Keratinocyte (primary cell): ENCODE results near the gene DISP2. TPM values are rescaled to one million over a fixed set of nuclear protein-coding genes. Genes with fewer than 3 reads are reported as not detected.

Experiments used
- DNase-seq: peaks from one replicate; pipeline ENCODE4 v3.0.0-alpha.2; 2011; ENCODE audit warnings: low read depth, missing footprints, low spot score
- FAIRE-seq: peaks from 2 replicates; lab custom pipeline; 2011; peaks lifted over from hg19 to GRCh38; lab: Jason Lieb, UNC
- H2AFZ ChIP-seq: 2 replicates; pipeline ENCODE4 v1.6.0; 2012; ENCODE audit warnings: low read length, control low read depth, inconsistent platforms; ENCODE audit not compliant: control insufficient read depth
- H3K27ac ChIP-seq: 2 replicates; pipeline ENCODE4 v1.5.1; 2011; ENCODE audit warnings: low read length; ENCODE audit not compliant: control insufficient read depth, insufficient read depth
- H3K27me3 ChIP-seq: 3 replicates; pipeline ENCODE4 v1.6.0; 2011; ENCODE audit warnings: low read length; ENCODE audit not compliant: control insufficient read depth, insufficient read depth; ENCODE audit errors: extremely low read depth
- H3K36me3 ChIP-seq, 2 experiments: 2 replicates in 1 of 2; 3 replicates in 1 of 2; pipeline ENCODE4 v1.5.1; 2011; ENCODE audit warnings: low read length in 2 of 2, mild to moderate bottlenecking in 1 of 2; ENCODE audit not compliant: control insufficient read depth in 2 of 2, insufficient read depth in 2 of 2; ENCODE audit errors: extremely low read depth in 1 of 2
- H3K4me1 ChIP-seq: 3 replicates; pipeline ENCODE4 v1.5.1; 2011; ENCODE audit warnings: low read length; ENCODE audit not compliant: control insufficient read depth, insufficient read depth; ENCODE audit errors: extremely low read depth
- H3K4me2 ChIP-seq: 3 replicates; pipeline ENCODE4 v1.6.0; 2011; ENCODE audit warnings: low read depth, low read length; ENCODE audit not compliant: control insufficient read depth, insufficient read depth; ENCODE audit errors: extremely low read depth
- H3K4me3 ChIP-seq, 3 experiments: fragments of 200-600 bp in 1 of 3; sonication (generic) in 1 of 3; 2 replicates in 2 of 3; 3 replicates in 1 of 3; pipeline ENCODE4 v1.5.1; 2011 to 2016; ENCODE audit warnings: low read length in 3 of 3, mild to moderate bottlenecking in 3 of 3, control low read depth in 2 of 3, inconsistent platforms in 1 of 3, low read depth in 1 of 3, mixed read lengths in 1 of 3, mixed run types in 1 of 3, moderate library complexity in 1 of 3; ENCODE audit not compliant: control insufficient read depth in 2 of 3, insufficient read depth in 2 of 3; ENCODE audit errors: extremely low read depth in 1 of 3
- H3K79me2 ChIP-seq: 2 replicates; pipeline ENCODE4 v1.6.0; 2012; ENCODE audit warnings: low read length; ENCODE audit not compliant: control insufficient read depth, insufficient read depth
- H3K9ac ChIP-seq: 3 replicates; pipeline ENCODE4 v1.6.0; 2011; ENCODE audit warnings: low read length; ENCODE audit not compliant: control insufficient read depth, insufficient read depth; ENCODE audit errors: extremely low read depth
- H3K9me1 ChIP-seq: 3 replicates; pipeline ENCODE4 v1.6.0; 2011; ENCODE audit warnings: low read length; ENCODE audit not compliant: control insufficient read depth, insufficient read depth; ENCODE audit errors: extremely low read depth
- H3K9me3 ChIP-seq: 2 replicates; pipeline ENCODE4 v1.5.1; 2012; ENCODE audit warnings: low read depth, low read length; ENCODE audit not compliant: control insufficient read depth
- H4K20me1 ChIP-seq: 3 replicates; pipeline ENCODE4 v1.6.0; 2011; ENCODE audit warnings: low read length; ENCODE audit not compliant: control insufficient read depth, insufficient read depth; ENCODE audit errors: extremely low read depth
- EZH2 ChIP-seq: IDR thresholded peaks from one replicate; pipeline ENCODE4 v1.6.1; 2012; ENCODE audit warnings: inconsistent platforms, mild to moderate bottlenecking, low read length, moderate library complexity
- dilution Hi-C: fragments of 300-500 bp; cut with MboI; formaldehyde crosslinking; loops from one replicate; pipeline ENCODE4 v1.7.0; 2020; ENCODE audit warnings: low sequenced_read_pairs; ENCODE audit not compliant: extremely low pct_ligation_motif_present
- polyA plus RNA-seq, 5 experiments: library from polyadenylated mRNA; depleted of rRNA in 3 of 5; stranded (reverse) in 3 of 5; stranded (forward) in 1 of 5; unstranded in 1 of 5; fragments of >200 nt; gene quantifications; 1 replicate in 1 of 5; 2 replicates in 3 of 5; 3 replicates in 1 of 5; pipeline versions ENCODE4 v1.2.1 to v1.2.3, GENCODE V29; 2011 to 2012; ENCODE audit warnings: missing spikeins in 2 of 5, low read depth in 1 of 5, low replicate concordance in 1 of 5
- TF ChIP-seq, protein P1 (sequence below), 3 experiments: IDR thresholded peaks in 1 of 3; conservative IDR thresholded peaks in 1 of 3; optimal IDR thresholded peaks in 1 of 3; 2 replicates in 2 of 3; 3 replicates in 1 of 3; pipeline versions ENCODE3 to v1.5.1; 2011; ENCODE audit warnings: low read length in 3 of 3, mild to moderate bottlenecking in 3 of 3, moderate library complexity in 2 of 3, control low read depth in 1 of 3, inconsistent platforms in 1 of 3; ENCODE audit not compliant: insufficient read depth in 2 of 3; ENCODE audit errors: extremely low read depth in 1 of 3

The DISP2 gene
- polyA plus RNA-seq, 1 donor (not counting 4 experiments of a cell fraction or from before 2014, with no cell fraction given): 0.12 TPM

DNA sequence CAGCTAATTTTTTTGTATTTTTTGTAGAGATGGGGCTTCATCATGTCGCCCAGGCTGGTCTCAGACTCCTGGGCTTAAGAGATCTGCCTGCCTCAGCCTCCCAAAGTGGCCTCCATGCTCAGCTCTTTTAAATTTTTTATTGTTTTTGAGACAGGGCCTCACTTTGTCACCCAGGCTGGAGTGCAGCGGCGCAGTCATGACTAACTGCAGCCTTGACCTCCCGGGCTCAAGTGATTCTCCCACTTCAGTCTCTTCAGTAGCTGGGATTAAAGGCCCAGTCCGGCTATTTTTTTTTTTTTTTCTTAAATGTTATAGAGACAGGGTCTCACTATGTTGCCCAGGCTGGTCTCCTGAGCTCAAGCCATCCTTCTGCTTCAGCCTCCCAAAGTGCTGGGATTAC lies 67.7 kb downstream of the DISP2 start:
- no peak for TF ChIP-seq EZH2
- TF ChIP-seq, protein P1, sequence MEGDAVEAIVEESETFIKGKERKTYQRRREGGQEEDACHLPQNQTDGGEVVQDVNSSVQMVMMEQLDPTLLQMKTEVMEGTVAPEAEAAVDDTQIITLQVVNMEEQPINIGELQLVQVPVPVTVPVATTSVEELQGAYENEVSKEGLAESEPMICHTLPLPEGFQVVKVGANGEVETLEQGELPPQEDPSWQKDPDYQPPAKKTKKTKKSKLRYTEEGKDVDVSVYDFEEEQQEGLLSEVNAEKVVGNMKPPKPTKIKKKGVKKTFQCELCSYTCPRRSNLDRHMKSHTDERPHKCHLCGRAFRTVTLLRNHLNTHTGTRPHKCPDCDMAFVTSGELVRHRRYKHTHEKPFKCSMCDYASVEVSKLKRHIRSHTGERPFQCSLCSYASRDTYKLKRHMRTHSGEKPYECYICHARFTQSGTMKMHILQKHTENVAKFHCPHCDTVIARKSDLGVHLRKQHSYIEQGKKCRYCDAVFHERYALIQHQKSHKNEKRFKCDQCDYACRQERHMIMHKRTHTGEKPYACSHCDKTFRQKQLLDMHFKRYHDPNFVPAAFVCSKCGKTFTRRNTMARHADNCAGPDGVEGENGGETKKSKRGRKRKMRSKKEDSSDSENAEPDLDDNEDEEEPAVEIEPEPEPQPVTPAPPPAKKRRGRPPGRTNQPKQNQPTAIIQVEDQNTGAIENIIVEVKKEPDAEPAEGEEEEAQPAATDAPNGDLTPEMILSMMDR (optimal IDR thresholded peaks at IDR 0.05 in 1 of 3, IDR thresholded peaks at IDR 0.05 in 1 of 3, conservative IDR thresholded peaks at IDR 0.05 in 1 of 3; ENCODE audit: extremely low read depth in 1 of 3, insufficient read depth in 2 of 3, low read length in 3 of 3): no peak
- Histone ChIP-seq H3K9ac (no peak overlapping the region), H3K27ac (no peak overlapping the region), H3K79me2 (no peaks in the 10 kb centered on the region), H2AFZ (no peak overlapping the region), H3K4me1 (peaks cover 22% of the 10 kb centered on the region), H3K9me3 (no peaks in the 10 kb centered on the region), H3K4me3 (no peak overlapping the region), H3K27me3 (peaks cover 7% of the 10 kb centered on the region), H3K36me3 (no peaks in the 10 kb centered on the region), H4K20me1 (no peaks in the 10 kb centered on the region), H3K4me2 (no peak overlapping the region), H3K9me1 (no peaks in the 10 kb centered on the region)
- dilution Hi-C loops: no loop called here
- FAIRE-seq (no peak), DNase-seq (no peak)

DNA sequence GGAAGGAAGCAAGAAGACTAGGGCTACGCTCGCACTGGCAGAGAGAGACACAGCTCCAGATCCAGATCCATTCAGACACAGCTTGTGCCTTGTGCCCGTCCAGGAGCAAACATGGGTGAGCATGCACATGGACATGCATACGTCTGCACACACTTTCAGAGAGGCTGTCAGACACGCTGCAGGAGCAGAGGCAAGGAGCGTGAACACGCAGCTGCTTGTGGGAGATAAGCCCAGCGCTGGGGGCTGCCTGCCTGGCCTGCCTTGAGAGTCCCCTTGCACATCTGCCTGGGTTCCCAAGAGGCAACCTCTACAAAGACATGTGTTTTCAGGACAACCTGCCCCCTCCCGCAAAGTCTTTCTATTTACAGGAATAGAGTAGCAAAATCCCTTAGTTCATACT lies 69.2 kb downstream of the DISP2 start:
- Histone ChIP-seq H3K9me1 (no peaks in the 10 kb centered on the region), H3K36me3 (no peaks in the 10 kb centered on the region), H3K79me2 (no peaks in the 10 kb centered on the region), H4K20me1 (no peaks in the 10 kb centered on the region), H3K27ac (no peak overlapping the region), H3K4me1 (peaks cover 10% of the 10 kb centered on the region), H3K27me3 (peaks cover 7% of the 10 kb centered on the region), H3K9ac (no peak overlapping the region), H3K4me3 (no peak overlapping the region), H3K9me3 (no peaks in the 10 kb centered on the region), H3K4me2 (no peak overlapping the region), H2AFZ (no peak overlapping the region)
- TF ChIP-seq, protein P1 (optimal IDR thresholded peaks at IDR 0.05 in 1 of 3, IDR thresholded peaks at IDR 0.05 in 1 of 3, conservative IDR thresholded peaks at IDR 0.05 in 1 of 3; ENCODE audit: extremely low read depth in 1 of 3, insufficient read depth in 2 of 3, low read length in 3 of 3): no peak
- TF ChIP-seq EZH2: no peak
- no peak for DNase-seq
- no peak for FAIRE-seq
- dilution Hi-C loops: no loop called here
